GM06990 (cell line): ENCODE data around the gene MOB2.

Experiments
- DNase-seq: peaks from one replicate; pipeline ENCODE4 v3.0.0-alpha.2; 2011; ENCODE audit not compliant: insufficient read length; ENCODE audit errors: extremely low read depth
- H3K27me3 ChIP-seq: replicated peaks from 2 replicates; pipeline ENCODE4 v1.6.0; 2011; ENCODE audit warnings: low read length; ENCODE audit not compliant: control insufficient read depth, insufficient read depth
- H3K36me3 ChIP-seq: 2 replicates; pipeline ENCODE4 v1.5.1; 2011; ENCODE audit warnings: low read length; ENCODE audit not compliant: control insufficient read depth, insufficient read depth
- H3K4me3 ChIP-seq: replicated peaks from 2 replicates; pipeline ENCODE4 v1.5.1; 2011; ENCODE audit warnings: low read depth, mild to moderate bottlenecking, control low read depth, low read length
- TF ChIP-seq, protein P1 (sequence below): IDR thresholded peaks from 2 replicates; pipeline ENCODE4 v1.5.1; 2011; ENCODE audit warnings: low read length, control low read depth, mild to moderate bottlenecking, inconsistent platforms; ENCODE audit not compliant: insufficient read depth, poor library complexity, severe bottlenecking

MOB2 gene

GRCh38 chr11:1532014-1532586 is 45.5 kb upstream of the MOB2 start:
- no peaks in the 10 kb centered on the region for H3K27me3 ChIP-seq
- TF ChIP-seq, protein P1, sequence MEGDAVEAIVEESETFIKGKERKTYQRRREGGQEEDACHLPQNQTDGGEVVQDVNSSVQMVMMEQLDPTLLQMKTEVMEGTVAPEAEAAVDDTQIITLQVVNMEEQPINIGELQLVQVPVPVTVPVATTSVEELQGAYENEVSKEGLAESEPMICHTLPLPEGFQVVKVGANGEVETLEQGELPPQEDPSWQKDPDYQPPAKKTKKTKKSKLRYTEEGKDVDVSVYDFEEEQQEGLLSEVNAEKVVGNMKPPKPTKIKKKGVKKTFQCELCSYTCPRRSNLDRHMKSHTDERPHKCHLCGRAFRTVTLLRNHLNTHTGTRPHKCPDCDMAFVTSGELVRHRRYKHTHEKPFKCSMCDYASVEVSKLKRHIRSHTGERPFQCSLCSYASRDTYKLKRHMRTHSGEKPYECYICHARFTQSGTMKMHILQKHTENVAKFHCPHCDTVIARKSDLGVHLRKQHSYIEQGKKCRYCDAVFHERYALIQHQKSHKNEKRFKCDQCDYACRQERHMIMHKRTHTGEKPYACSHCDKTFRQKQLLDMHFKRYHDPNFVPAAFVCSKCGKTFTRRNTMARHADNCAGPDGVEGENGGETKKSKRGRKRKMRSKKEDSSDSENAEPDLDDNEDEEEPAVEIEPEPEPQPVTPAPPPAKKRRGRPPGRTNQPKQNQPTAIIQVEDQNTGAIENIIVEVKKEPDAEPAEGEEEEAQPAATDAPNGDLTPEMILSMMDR, result no peak
- no peak overlapping the region for H3K4me3 ChIP-seq
- H3K36me3 ChIP-seq, result peaks cover 2% of the 10 kb centered on the region
- DNase-seq, result no peak

DNA sequence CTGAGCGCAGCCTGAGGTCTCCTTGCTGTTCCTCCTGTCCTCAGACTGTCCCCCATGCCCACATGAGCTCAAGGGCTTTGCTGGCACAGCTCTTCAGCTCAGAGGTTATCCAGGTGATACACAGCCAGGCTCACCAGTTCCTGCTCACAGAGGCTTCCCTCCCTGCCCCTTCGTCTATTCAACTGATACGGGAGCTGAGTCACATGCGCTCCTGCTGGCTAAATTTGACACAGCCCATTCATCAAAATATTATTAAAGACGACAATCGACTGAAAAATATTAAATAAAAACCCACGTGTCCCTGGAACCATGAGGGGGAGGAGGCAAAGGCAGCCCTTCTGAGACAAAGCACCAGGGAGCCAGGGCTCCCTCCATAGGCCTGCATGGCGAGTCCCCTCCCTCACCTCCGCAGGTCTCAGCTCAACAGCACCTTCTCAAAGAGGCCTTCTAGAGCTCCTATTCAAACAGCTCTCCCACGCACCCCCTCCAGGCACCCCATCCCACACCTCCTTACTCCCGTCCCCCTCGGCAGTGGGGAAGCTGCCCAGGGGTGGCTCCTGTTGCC is 45.0 kb upstream of the MOB2 start:
- DNase-seq, result no peak
- no peak overlapping the region for H3K4me3 ChIP-seq
- peaks cover 2% of the 10 kb centered on the region for H3K36me3 ChIP-seq
- TF ChIP-seq, protein P1, result no peak
- no peaks in the 10 kb centered on the region for H3K27me3 ChIP-seq

GRCh38 chr11:1530686-1531448 is 44.3 kb upstream of the MOB2 start:
- Histone ChIP-seq H3K4me3 (no peak overlapping the region), H3K36me3 (peaks cover 2% of the 10 kb centered on the region)

GRCh38 chr11:1529774-1530173 is 43.2 kb upstream of the MOB2 start:
- TF ChIP-seq, protein P1, result no peak
- DNase-seq, result no peak
- Histone ChIP-seq H3K4me3 (no peak overlapping the region), H3K27me3 (no peaks in the 10 kb centered on the region), H3K36me3 (peaks cover 2% of the 10 kb centered on the region)

More at GRCh38 chr11:1530686-1531448, 44.3 kb upstream of the MOB2 start:
- DNase-seq, result no peak
- TF ChIP-seq, protein P1, result no peak
- H3K27me3 ChIP-seq, result no peaks in the 10 kb centered on the region

DNA sequence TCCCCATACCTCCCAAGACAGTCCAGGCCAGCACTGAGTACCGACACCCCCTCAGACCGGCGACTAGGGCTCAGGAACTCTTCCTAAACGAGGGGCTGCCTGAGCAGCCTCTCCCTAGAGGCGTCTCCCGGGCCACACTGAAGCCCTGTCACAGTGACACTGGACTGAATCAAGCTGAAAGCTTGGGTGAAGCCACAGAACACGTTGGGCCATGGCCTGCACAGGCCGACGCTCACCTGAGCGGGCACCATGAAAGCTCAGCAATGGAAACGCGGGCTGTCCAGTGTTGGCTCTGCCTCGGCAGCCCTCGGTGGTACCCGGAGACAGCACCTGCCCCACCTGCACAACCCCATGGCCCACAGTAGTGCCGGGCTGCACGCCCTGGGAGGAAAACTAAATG is 42.7 kb upstream of the MOB2 start:
- peaks cover 2% of the 10 kb centered on the region for H3K36me3 ChIP-seq

More for the DNA sequence above, 42.7 kb upstream of the MOB2 start:
- no peak overlapping the region for H3K4me3 ChIP-seq
- TF ChIP-seq, protein P1, result no peak
- DNase-seq, result no peak
- H3K27me3 ChIP-seq, result no peaks in the 10 kb centered on the region
